HG03103 (cell line): ENCODE data around the gene NEURL1.
"Not testable (repeated sequence)": the region's sequence is repeated elsewhere in the genome, so short reads cannot be mapped to it uniquely, and the experiment has no call there.

Experiments used
- ATAC-seq: cut with Tn5 transposase; IDR thresholded peaks from one replicate; pipeline ENCODE4 v1.9.1; 2021; ENCODE audit warnings: low read depth; ENCODE audit not compliant: unreplicated experiment

NEURL1 gene

GRCh38 chr10:103619424-103620351, 126.2 kb downstream of the NEURL1 start:
- ATAC-seq, result no peak

- no peak for ATAC-seq
These were observed 126.8 kb downstream of the NEURL1 start for GRCh38 chr10:103620352-103620740.

- no peak for ATAC-seq
These were observed 127.6 kb downstream of the NEURL1 start for GRCh38 chr10:103620891-103621782.

- ATAC-seq, result no peak
These were observed 128.2 kb downstream of the NEURL1 start for GRCh38 chr10:103621783-103622125.

GRCh38 chr10:103622286-103622685, 128.8 kb downstream of the NEURL1 start:
- ATAC-seq, result no peak

- ATAC-seq, result no peak
These were observed 129.6 kb downstream of the NEURL1 start for GRCh38 chr10:103622935-103623574.

- ATAC-seq, result no peak
These were observed 132.7 kb downstream of the NEURL1 start for GRCh38 chr10:103626178-103626577.

- ATAC-seq, result no peak
These were observed 133.8 kb downstream of the NEURL1 start for GRCh38 chr10:103627111-103627892.

GRCh38 chr10:103627893-103628292, 134.4 kb downstream of the NEURL1 start:
- ATAC-seq, result no peak

GRCh38 chr10:103629581-103629980, 136.1 kb downstream of the NEURL1 start:
- no peak for ATAC-seq

- ATAC-seq, result no peak
These were observed 136.7 kb downstream of the NEURL1 start for GRCh38 chr10:103630156-103630555.

- no peak for ATAC-seq
These were observed 138.7 kb downstream of the NEURL1 start for GRCh38 chr10:103632247-103632642.

- ATAC-seq, result not testable (repeated sequence)
These were observed 139.4 kb downstream of the NEURL1 start for GRCh38 chr10:103632871-103633270.

GRCh38 chr10:103633846-103634245, 140.3 kb downstream of the NEURL1 start:
- no peak for ATAC-seq

GRCh38 chr10:103635580-103635979, 142.1 kb downstream of the NEURL1 start:
- ATAC-seq, result no peak

- no peak for ATAC-seq
These were observed 143.0 kb downstream of the NEURL1 start for GRCh38 chr10:103636492-103636891.

GRCh38 chr10:103637011-103637410, 143.5 kb downstream of the NEURL1 start:
- ATAC-seq, result no peak

- ATAC-seq, result no peak
These were observed 144.5 kb downstream of the NEURL1 start for GRCh38 chr10:103637927-103638557.

- no peak for ATAC-seq
These were observed 145.4 kb downstream of the NEURL1 start for GRCh38 chr10:103638948-103639347.
